ENCODE data around the gene SNX3.

Gene SNX3

DNA sequence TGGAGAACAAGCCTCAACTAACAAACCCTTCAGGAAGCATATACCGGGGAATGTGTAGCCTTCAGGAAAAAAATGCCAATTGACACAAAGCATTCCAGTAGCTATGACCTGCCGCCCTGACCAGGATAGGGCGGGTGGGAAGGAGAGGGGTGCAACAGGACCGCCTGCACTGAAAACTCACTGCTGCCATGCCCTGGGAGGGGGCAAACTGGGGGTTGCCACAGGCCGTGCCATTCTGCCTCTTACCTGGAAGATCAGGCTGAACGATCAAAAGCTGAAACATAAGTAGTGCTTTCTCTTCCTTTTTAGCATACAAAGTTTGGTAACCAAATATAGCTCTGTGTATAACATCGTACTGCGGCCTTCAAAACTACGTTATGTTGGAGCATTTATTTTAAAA is 73.3 kb downstream of the SNX3 start:
- no peak overlapping the region for H2BK5ac ChIP-seq (ENCODE audit: low read depth, low read length, poor library complexity)
- H3K9ac ChIP-seq (ENCODE audit: low read length): no peak overlapping the region
- H4K8ac ChIP-seq (ENCODE audit: low read depth, low read length): no peak overlapping the region
- no peak overlapping the region for H3K4ac ChIP-seq (ENCODE audit: low read depth, low read length)
- no peak overlapping the region for H3K4me2 ChIP-seq (ENCODE audit: low read length)
- H3K4me1 ChIP-seq (ENCODE audit: control insufficient read depth in 1 of 2, insufficient read depth in 2 of 2, low read length in 2 of 2): no peaks in the 10 kb centered on the region
- no peak overlapping the region for H2BK12ac ChIP-seq (ENCODE audit: low read length)
- no peak overlapping the region for H2AFZ ChIP-seq (ENCODE audit: insufficient read depth, low read length, poor library complexity)
- no peaks in the 10 kb centered on the region for H3K79me1 ChIP-seq (ENCODE audit: low read length)
- H3K23ac ChIP-seq (ENCODE audit: low read length): no peak overlapping the region
- H4K91ac ChIP-seq (ENCODE audit: low read depth, low read length): no peak overlapping the region
- no peaks in the 10 kb centered on the region for H3K27me3 ChIP-seq (ENCODE audit: insufficient read depth, low read length)
- H3K79me2 ChIP-seq (ENCODE audit: control insufficient read depth, insufficient read depth, low read length, poor library complexity): no peaks in the 10 kb centered on the region
- no peak overlapping the region for H3K27ac ChIP-seq (ENCODE audit: low read depth, low read length)
- H3K36me3 ChIP-seq (ENCODE audit: control insufficient read depth in 1 of 2, insufficient read depth in 2 of 2, low read length in 2 of 2): no peaks in the 10 kb centered on the region
- no peak overlapping the region for H4K12ac ChIP-seq (ENCODE audit: low read depth, low read length)
- no peak for DNase-seq
- H3K14ac ChIP-seq (ENCODE audit: low read length): no peak overlapping the region
- no peak overlapping the region for H2BK120ac ChIP-seq (ENCODE audit: insufficient read depth, low read length, poor library complexity)
- no CpG with 5 or more reads among the region's 9 CpGs for WGBS (ENCODE audit: extremely low coverage, insufficient coverage, insufficient read length)
- H2AK5ac ChIP-seq (ENCODE audit: low read length): no peak overlapping the region
- no peaks in the 10 kb centered on the region for H3K9me3 ChIP-seq (ENCODE audit: insufficient read depth, low read depth, low read length)
- no peak overlapping the region for H3K4me3 ChIP-seq (ENCODE audit: low read depth, low read length)
- H3K18ac ChIP-seq (ENCODE audit: low read length): no peak overlapping the region

DNA sequence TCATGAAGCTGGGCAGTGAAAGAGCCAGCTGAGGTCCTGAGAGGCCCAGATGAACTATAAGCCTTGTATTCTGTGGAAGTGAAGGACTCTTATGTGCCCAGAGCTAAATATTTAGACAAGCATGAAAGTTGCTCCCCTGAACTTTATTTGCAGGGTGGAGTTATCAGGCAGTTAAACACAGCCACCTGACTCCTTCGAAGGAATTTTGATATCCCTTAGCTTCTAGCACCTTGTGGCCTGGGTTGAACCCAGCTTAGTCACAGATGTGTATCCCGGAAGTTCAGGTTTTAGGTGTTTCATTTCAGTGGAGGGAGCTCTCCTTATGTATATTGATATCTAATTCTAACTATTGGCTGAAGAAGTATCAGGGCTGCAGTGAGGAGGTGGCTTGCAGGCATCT is 74.6 kb downstream of the SNX3 start:
- no peak overlapping the region for H3K4ac ChIP-seq (ENCODE audit: low read depth, low read length)
- H3K4me3 ChIP-seq (ENCODE audit: low read depth, low read length): no peak overlapping the region
- H3K36me3 ChIP-seq (ENCODE audit: control insufficient read depth in 1 of 2, insufficient read depth in 2 of 2, low read length in 2 of 2): no peaks in the 10 kb centered on the region
- H2BK120ac ChIP-seq (ENCODE audit: insufficient read depth, low read length, poor library complexity): no peak overlapping the region
- H3K9me3 ChIP-seq (ENCODE audit: insufficient read depth, low read depth, low read length): no peaks in the 10 kb centered on the region
- no peaks in the 10 kb centered on the region for H3K79me1 ChIP-seq (ENCODE audit: low read length)
- no peaks in the 10 kb centered on the region for H3K27me3 ChIP-seq (ENCODE audit: insufficient read depth, low read length)
- WGBS (ENCODE audit: extremely low coverage, insufficient coverage, insufficient read length): no CpG with 5 or more reads among the region's 2 CpGs
- H3K79me2 ChIP-seq (ENCODE audit: control insufficient read depth, insufficient read depth, low read length, poor library complexity): no peaks in the 10 kb centered on the region
- DNase-seq: no peak
- H2AK5ac ChIP-seq (ENCODE audit: low read length): no peak overlapping the region
- no peak overlapping the region for H3K14ac ChIP-seq (ENCODE audit: low read length)
- H4K91ac ChIP-seq (ENCODE audit: low read depth, low read length): no peak overlapping the region
- H3K9ac ChIP-seq (ENCODE audit: low read length): no peak overlapping the region
- no peak overlapping the region for H2AFZ ChIP-seq (ENCODE audit: insufficient read depth, low read length, poor library complexity)
- no peaks in the 10 kb centered on the region for H3K4me1 ChIP-seq (ENCODE audit: control insufficient read depth in 1 of 2, insufficient read depth in 2 of 2, low read length in 2 of 2)
- H2BK12ac ChIP-seq (ENCODE audit: low read length): no peak overlapping the region
- H3K18ac ChIP-seq (ENCODE audit: low read length): no peak overlapping the region
- no peak overlapping the region for H4K12ac ChIP-seq (ENCODE audit: low read depth, low read length)
- H3K27ac ChIP-seq (ENCODE audit: low read depth, low read length): no peak overlapping the region
- no peak overlapping the region for H3K4me2 ChIP-seq (ENCODE audit: low read length)
- no peak overlapping the region for H2BK5ac ChIP-seq (ENCODE audit: low read depth, low read length, poor library complexity)
- H3K23ac ChIP-seq (ENCODE audit: low read length): no peak overlapping the region
- no peak overlapping the region for H4K8ac ChIP-seq (ENCODE audit: low read depth, low read length)

DNA sequence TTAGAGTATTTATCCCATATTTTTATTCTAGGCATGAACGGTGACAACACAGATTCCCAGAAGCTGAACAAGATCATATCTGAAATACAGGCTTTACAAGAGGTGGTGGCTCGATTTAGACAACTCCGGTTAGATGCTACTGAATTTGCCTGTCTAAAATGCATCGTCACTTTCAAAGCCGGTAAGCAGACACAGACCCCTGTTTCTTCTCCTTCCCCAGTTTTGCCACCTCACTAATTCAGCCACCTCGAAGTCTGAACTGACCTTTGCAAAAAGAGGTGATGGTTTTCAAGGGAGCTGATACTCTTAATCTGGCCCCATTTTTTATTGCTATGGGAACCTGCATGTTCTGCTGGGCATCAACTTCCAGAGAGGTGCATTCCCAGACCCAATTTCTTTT is 80.1 kb downstream of the SNX3 start:
- peaks cover 20% of the 10 kb centered on the region for H3K27me3 ChIP-seq (ENCODE audit: insufficient read depth, low read length)
- H2AK5ac ChIP-seq (ENCODE audit: low read length): no peak overlapping the region
- H3K79me1 ChIP-seq (ENCODE audit: low read length): no peaks in the 10 kb centered on the region
- no peak overlapping the region for H3K14ac ChIP-seq (ENCODE audit: low read length)
- H3K27ac ChIP-seq (ENCODE audit: low read depth, low read length): no peak overlapping the region
- no peak overlapping the region for H2BK120ac ChIP-seq (ENCODE audit: insufficient read depth, low read length, poor library complexity)
- H3K9ac ChIP-seq (ENCODE audit: low read length): no peak overlapping the region
- H3K4ac ChIP-seq (ENCODE audit: low read depth, low read length): no peak overlapping the region
- no peaks in the 10 kb centered on the region for H3K36me3 ChIP-seq (ENCODE audit: control insufficient read depth in 1 of 2, insufficient read depth in 2 of 2, low read length in 2 of 2)
- no peaks in the 10 kb centered on the region for H3K79me2 ChIP-seq (ENCODE audit: control insufficient read depth, insufficient read depth, low read length, poor library complexity)
- peaks cover 2% of the 10 kb centered on the region for H3K9me3 ChIP-seq (ENCODE audit: insufficient read depth, low read depth, low read length)
- H4K8ac ChIP-seq (ENCODE audit: low read depth, low read length): no peak overlapping the region
- H2AFZ ChIP-seq (ENCODE audit: insufficient read depth, low read length, poor library complexity): no peak overlapping the region
- no peak overlapping the region for H3K4me2 ChIP-seq (ENCODE audit: low read length)
- H3K23ac ChIP-seq (ENCODE audit: low read length): no peak overlapping the region
- no CpG with 5 or more reads among the region's 6 CpGs for WGBS (ENCODE audit: extremely low coverage, insufficient coverage, insufficient read length)
- H2BK12ac ChIP-seq (ENCODE audit: low read length): no peak overlapping the region
- no peak overlapping the region for H3K4me3 ChIP-seq (ENCODE audit: low read depth, low read length)
- DNase-seq: no peak
- no peak overlapping the region for H2BK5ac ChIP-seq (ENCODE audit: low read depth, low read length, poor library complexity)
- no peak overlapping the region for H4K12ac ChIP-seq (ENCODE audit: low read depth, low read length)
- H3K18ac ChIP-seq (ENCODE audit: low read length): no peak overlapping the region
- H3K4me1 ChIP-seq (ENCODE audit: control insufficient read depth in 1 of 2, insufficient read depth in 2 of 2, low read length in 2 of 2): peaks cover 7 to 8% of the 10 kb centered on the region in 2 experiments
- H4K91ac ChIP-seq (ENCODE audit: low read depth, low read length): no peak overlapping the region

DNA sequence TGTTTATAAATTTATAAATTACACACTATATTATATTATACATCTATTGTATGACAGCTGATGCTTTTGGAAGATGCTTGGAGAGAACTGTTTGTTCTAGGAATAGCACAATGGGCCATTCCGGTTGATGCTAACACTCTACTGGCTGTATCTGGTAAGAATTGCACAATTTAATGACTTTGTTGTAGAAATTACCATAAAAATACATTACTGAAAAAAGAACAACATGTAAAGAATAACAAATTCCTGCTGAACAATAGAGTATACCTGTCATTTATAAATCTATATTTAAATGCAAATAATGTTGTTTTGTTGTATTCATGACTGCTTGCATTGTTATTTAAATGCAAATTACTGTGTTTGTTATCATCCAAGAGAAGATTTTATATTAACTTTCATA is 80.6 kb downstream of the SNX3 start:
- no peak overlapping the region for H4K91ac ChIP-seq (ENCODE audit: low read depth, low read length)
- H2BK5ac ChIP-seq (ENCODE audit: low read depth, low read length, poor library complexity): no peak overlapping the region
- no peak for DNase-seq
- no peaks in the 10 kb centered on the region for H3K79me1 ChIP-seq (ENCODE audit: low read length)
- H3K14ac ChIP-seq (ENCODE audit: low read length): no peak overlapping the region
- H3K9me3 ChIP-seq (ENCODE audit: insufficient read depth, low read depth, low read length): peaks cover 5% of the 10 kb centered on the region
- H3K18ac ChIP-seq (ENCODE audit: low read length): no peak overlapping the region
- H3K27ac ChIP-seq (ENCODE audit: low read depth, low read length): no peak overlapping the region
- H3K4me2 ChIP-seq (ENCODE audit: low read length): no peak overlapping the region
- H4K8ac ChIP-seq (ENCODE audit: low read depth, low read length): no peak overlapping the region
- H4K12ac ChIP-seq (ENCODE audit: low read depth, low read length): no peak overlapping the region
- H3K4me3 ChIP-seq (ENCODE audit: low read depth, low read length): no peak overlapping the region
- H3K4ac ChIP-seq (ENCODE audit: low read depth, low read length): no peak overlapping the region
- H2BK12ac ChIP-seq (ENCODE audit: low read length): no peak overlapping the region
- no peak overlapping the region for H3K9ac ChIP-seq (ENCODE audit: low read length)
- peaks cover 25% of the 10 kb centered on the region for H3K27me3 ChIP-seq (ENCODE audit: insufficient read depth, low read length)
- no peak overlapping the region for H2BK120ac ChIP-seq (ENCODE audit: insufficient read depth, low read length, poor library complexity)
- peaks cover 12% of the 10 kb centered on the region in 2 experiments for H3K4me1 ChIP-seq (ENCODE audit: control insufficient read depth in 1 of 2, insufficient read depth in 2 of 2, low read length in 2 of 2)
- H3K79me2 ChIP-seq (ENCODE audit: control insufficient read depth, insufficient read depth, low read length, poor library complexity): no peaks in the 10 kb centered on the region
- WGBS (ENCODE audit: extremely low coverage, insufficient coverage, insufficient read length): no CpG with 5 or more reads among the region's 1 CpG
- H3K23ac ChIP-seq (ENCODE audit: low read length): no peak overlapping the region
- no peak overlapping the region for H2AFZ ChIP-seq (ENCODE audit: insufficient read depth, low read length, poor library complexity)
- H2AK5ac ChIP-seq (ENCODE audit: low read length): no peak overlapping the region
- no peaks in the 10 kb centered on the region for H3K36me3 ChIP-seq (ENCODE audit: control insufficient read depth in 1 of 2, insufficient read depth in 2 of 2, low read length in 2 of 2)
